OCI-LY7 (cell line): ENCODE measurements around the gene PSMC1. TPM values are rescaled to one million over a fixed set of nuclear protein-coding genes. Genes with fewer than 3 reads are reported as not detected.

Experiments
- BruUV-seq: library from RNA; stranded (reverse); fragments of 400-500 nt; replicated peaks from 2 replicates; lab custom pipeline; 2021; lab: Mats Ljungman, UMichigan
- CTCF ChIA-PET: fragments of 300-600 bp; sonication (Branson Sonifier 250); formaldehyde crosslinking; loops from one replicate; lab custom pipeline; 2022; ENCODE audit warnings: antibody characterized with exemption; ENCODE audit not compliant: unreplicated experiment; lab: Charles Lee
- POLR2A ChIA-PET: fragments of 300-600 bp; sonication (Branson Sonifier 250); formaldehyde crosslinking; loops from one replicate; lab custom pipeline; 2022; ENCODE audit warnings: antibody characterized with exemption; lab: Charles Lee
- DNase-seq: peaks from one replicate; pipeline ENCODE4 v3.0.0-alpha.2; 2015; ENCODE audit warnings: low spot score
- H2AFZ ChIP-seq: fragments of 200-600 bp; sonication (generic), shearing (Covaris generic); 2 replicates; pipeline ENCODE4 v1.6.1; 2014; ENCODE audit warnings: mild to moderate bottlenecking, antibody characterized with exemption, low read length, moderate library complexity
- H3K27ac ChIP-seq: fragments of 200-600 bp; sonication (generic); 2 replicates; pipeline ENCODE4 v1.5.1; 2014; ENCODE audit warnings: mixed run types, low read depth, mild to moderate bottlenecking, moderate library complexity, low read length, inconsistent platforms; ENCODE audit not compliant: poor library complexity, severe bottlenecking
- H3K36me3 ChIP-seq: fragments of 200-600 bp; sonication (generic); 2 replicates; pipeline ENCODE4 v1.6.1; 2014; ENCODE audit warnings: mild to moderate bottlenecking, antibody characterized with exemption, low read length, moderate library complexity, mixed read lengths; ENCODE audit not compliant: insufficient read depth
- H3K4me1 ChIP-seq: fragments of 200-600 bp; sonication (generic); 2 replicates; pipeline ENCODE4 v1.5.1; 2014; ENCODE audit warnings: mild to moderate bottlenecking, low read length; ENCODE audit not compliant: insufficient read depth, poor library complexity, severe bottlenecking
- H3K4me2 ChIP-seq: fragments of 200-600 bp; sonication (generic); 2 replicates; pipeline ENCODE4 v1.6.1; 2014; ENCODE audit warnings: mild to moderate bottlenecking, low read length
- H3K4me3 ChIP-seq: fragments of 200-600 bp; sonication (generic); 2 replicates; pipeline ENCODE4 v1.5.1; 2014; ENCODE audit warnings: mild to moderate bottlenecking, low read depth, low read length; ENCODE audit not compliant: poor library complexity, severe bottlenecking
- H3K79me2 ChIP-seq: fragments of 200-600 bp; sonication (generic); 2 replicates; pipeline ENCODE4 v1.6.1; 2016; ENCODE audit warnings: low read depth, mild to moderate bottlenecking, low read length, moderate library complexity, mixed read lengths; ENCODE audit not compliant: insufficient read depth
- H3K9me2 ChIP-seq: fragments of 200-600 bp; sonication (generic); 2 replicates; pipeline ENCODE4 v1.6.1; 2016; ENCODE audit warnings: mild to moderate bottlenecking, low read length, mixed read lengths; ENCODE audit not compliant: insufficient read depth
- H3K9me3 ChIP-seq: fragments of 200-600 bp; sonication (generic); 2 replicates; pipeline ENCODE4 v1.6.1; 2014; ENCODE audit warnings: mild to moderate bottlenecking, mixed run types, low read length, mixed read lengths
- H4K20me1 ChIP-seq: fragments of 200-600 bp; sonication (generic); 2 replicates; pipeline ENCODE4 v1.6.1; 2014; ENCODE audit warnings: mild to moderate bottlenecking, antibody characterized with exemption, low read length, moderate library complexity, mixed read lengths; ENCODE audit not compliant: insufficient read depth
- EZH2phosphoT487 ChIP-seq: fragments of 200-600 bp; sonication (generic); IDR thresholded peaks from 2 replicates; pipeline ENCODE4 v1.6.1; 2018; ENCODE audit warnings: low read depth, borderline replicate concordance, mild to moderate bottlenecking, mixed run types, antibody characterized with exemption, low read length, moderate library complexity, mixed read lengths
- intact Hi-C: fragments of 100-400 bp; cut with micrococcal nuclease; formaldehyde crosslinking; loops from one replicate; pipeline ENCODE4 v1.10.0; 2022; ENCODE audit not compliant: unreplicated experiment
- total RNA-seq, 2 experiments: library from RNA; depleted of rRNA in 1 of 2; stranded (reverse); fragments of >200 nt in 1 of 2; shearing (Covaris generic) in 1 of 2; gene quantifications; 2 replicates each; pipeline ENCODE4 v1.2.3, GENCODE V29; 2014 to 2022
- TF ChIP-seq, protein P1 (sequence below): fragments of 200-600 bp; sonication (generic); conservative IDR thresholded peaks from 2 replicates; pipeline ENCODE4 v1.5.1; 2014; ENCODE audit warnings: mild to moderate bottlenecking, antibody characterized with exemption, low read length, moderate library complexity, mixed read lengths

Gene PSMC1
- total RNA-seq, 2 experiments from 2014 or later, result 92.7 to 100 TPM

DNA sequence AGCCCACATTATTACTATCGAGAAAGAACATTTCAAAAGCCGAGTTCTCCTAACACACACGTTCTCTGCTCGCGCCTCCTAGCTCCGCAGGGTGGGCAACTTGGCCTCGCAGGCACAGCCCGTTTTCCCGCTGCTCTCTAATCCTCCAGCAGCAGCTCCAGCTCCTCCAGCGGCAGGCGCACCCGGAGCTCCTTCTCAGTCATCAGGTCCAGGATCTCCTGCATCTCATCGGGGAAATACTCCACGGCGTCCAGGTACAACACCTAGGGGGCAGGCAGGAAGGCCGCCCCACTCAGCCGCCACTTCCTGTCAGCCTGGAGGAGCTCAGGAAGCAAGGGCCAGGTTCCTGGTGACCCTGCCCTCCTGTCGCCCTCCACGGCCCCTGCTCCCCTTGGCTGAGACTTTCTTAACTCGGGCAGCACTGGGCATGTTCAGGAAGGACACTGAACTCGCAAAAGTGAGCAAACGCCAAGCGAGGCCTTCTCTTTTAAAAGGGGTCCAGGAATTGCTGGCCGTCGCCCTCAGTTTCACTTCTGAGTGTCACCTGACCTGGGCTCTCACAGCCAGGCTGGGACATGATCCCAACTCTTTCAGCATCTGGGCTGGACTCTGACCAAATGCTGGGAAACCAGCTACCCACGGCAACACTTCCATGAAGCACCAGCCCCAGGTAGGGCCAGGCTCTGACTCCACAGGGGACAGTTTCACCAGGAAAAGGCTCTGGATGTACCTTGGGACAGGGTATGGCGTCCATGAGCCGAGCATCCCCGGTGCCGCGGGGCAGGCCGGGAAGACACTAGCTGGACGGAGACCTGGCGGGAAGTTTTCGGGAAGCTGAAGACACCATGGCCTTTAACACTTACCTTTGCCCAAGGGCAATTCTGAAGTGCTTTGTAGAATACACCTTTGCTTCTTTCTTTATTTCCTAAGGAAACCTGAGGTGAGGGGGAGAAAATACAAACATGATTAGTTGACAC lies 22.1 kb downstream of the PSMC1 start:
- Histone ChIP-seq H3K36me3 (peaks cover 40% of the 10 kb centered on the region), H3K4me1 (no peaks in the 10 kb centered on the region)
- no TSS peak for BruUV-seq

DNA sequence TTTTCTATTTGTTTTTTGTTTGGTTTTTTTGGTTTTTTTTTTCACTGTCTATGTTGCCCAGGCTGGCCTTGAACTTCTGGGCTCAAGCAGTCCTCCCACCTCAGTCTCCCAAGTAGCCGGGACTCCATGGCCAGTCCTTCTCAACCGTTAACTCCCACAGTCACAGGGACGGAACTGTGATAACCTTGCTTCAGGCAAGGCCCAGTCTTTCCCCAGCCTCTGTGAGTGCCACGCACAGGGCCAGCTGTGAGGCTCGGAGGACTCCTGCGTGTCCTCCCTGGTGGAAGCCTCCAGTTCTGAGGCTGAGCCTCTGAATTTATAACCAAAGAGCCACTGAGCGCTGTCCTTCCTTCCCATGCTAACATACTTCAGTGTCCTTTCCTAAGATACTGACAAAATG lies 23.7 kb downstream of the PSMC1 start:
- H3K9me3 ChIP-seq, result no peaks in the 10 kb centered on the region
- no peak overlapping the region for H3K4me3 ChIP-seq
- H3K79me2 ChIP-seq, result no peaks in the 10 kb centered on the region
- CTCF ChIA-PET, result no interaction called here
- H2AFZ ChIP-seq, result no peak overlapping the region
- BruUV-seq, result no TSS peak
- TF ChIP-seq, protein P1, sequence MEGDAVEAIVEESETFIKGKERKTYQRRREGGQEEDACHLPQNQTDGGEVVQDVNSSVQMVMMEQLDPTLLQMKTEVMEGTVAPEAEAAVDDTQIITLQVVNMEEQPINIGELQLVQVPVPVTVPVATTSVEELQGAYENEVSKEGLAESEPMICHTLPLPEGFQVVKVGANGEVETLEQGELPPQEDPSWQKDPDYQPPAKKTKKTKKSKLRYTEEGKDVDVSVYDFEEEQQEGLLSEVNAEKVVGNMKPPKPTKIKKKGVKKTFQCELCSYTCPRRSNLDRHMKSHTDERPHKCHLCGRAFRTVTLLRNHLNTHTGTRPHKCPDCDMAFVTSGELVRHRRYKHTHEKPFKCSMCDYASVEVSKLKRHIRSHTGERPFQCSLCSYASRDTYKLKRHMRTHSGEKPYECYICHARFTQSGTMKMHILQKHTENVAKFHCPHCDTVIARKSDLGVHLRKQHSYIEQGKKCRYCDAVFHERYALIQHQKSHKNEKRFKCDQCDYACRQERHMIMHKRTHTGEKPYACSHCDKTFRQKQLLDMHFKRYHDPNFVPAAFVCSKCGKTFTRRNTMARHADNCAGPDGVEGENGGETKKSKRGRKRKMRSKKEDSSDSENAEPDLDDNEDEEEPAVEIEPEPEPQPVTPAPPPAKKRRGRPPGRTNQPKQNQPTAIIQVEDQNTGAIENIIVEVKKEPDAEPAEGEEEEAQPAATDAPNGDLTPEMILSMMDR, result no peak
- TF ChIP-seq EZH2phosphoT487, result no peak
- POLR2A ChIA-PET, result no interaction called here
- H3K9me2 ChIP-seq, result no peaks in the 10 kb centered on the region
- H3K4me2 ChIP-seq, result no peak overlapping the region
- no peak overlapping the region for H3K27ac ChIP-seq
- no peaks in the 10 kb centered on the region for H3K4me1 ChIP-seq
- no peaks in the 10 kb centered on the region for H4K20me1 ChIP-seq
- no peak for DNase-seq
- peaks cover 32% of the 10 kb centered on the region; the same call in 1 of the 2 replicates for H3K36me3 ChIP-seq
- intact Hi-C loops, result no loop called here

More for the DNA sequence above, 22.1 kb downstream of the PSMC1 start:
- intact Hi-C loops, result no loop called here
- ChIA-PET POLR2A (no interaction called here), CTCF (no interaction called here)
- Histone ChIP-seq H3K79me2 (no peaks in the 10 kb centered on the region), H3K4me2 (no peak overlapping the region), H2AFZ (no peak overlapping the region), H3K9me3 (no peaks in the 10 kb centered on the region), H3K27ac (no peak overlapping the region), H4K20me1 (no peaks in the 10 kb centered on the region), H3K9me2 (no peaks in the 10 kb centered on the region), H3K4me3 (no peak overlapping the region)
- TF ChIP-seq, protein P1, result no peak
- TF ChIP-seq EZH2phosphoT487, result no peak
- DNase-seq, result no peak

- Histone ChIP-seq H3K79me2 (no peaks in the 10 kb centered on the region), H3K36me3 (peaks cover 31% of the 10 kb centered on the region; the same call in 1 of the 2 replicates), H3K4me1 (no peaks in the 10 kb centered on the region), H4K20me1 (no peaks in the 10 kb centered on the region), H3K9me2 (no peaks in the 10 kb centered on the region), H3K4me2 (no peak overlapping the region), H2AFZ (no peak overlapping the region), H3K27ac (no peak overlapping the region), H3K9me3 (no peaks in the 10 kb centered on the region), H3K4me3 (no peak overlapping the region)
- TF ChIP-seq EZH2phosphoT487, result no peak
- TF ChIP-seq, protein P1, result no peak
- CTCF ChIA-PET, result interaction anchor here (0.5 kb wide), 1 partner anchor 183 kb away, joined by 3 read pairs; no protein-coding TSS in a partner anchor
- BruUV-seq, result no TSS peak
- no peak for DNase-seq
- POLR2A ChIA-PET, result no interaction called here
- intact Hi-C loops, result no loop called here
These were observed 24.9 kb downstream of the PSMC1 start for GRCh38 chr14:90281261-90281660.
